Hepatic stellate cell (primary cell): ENCODE results near the gene DMRTB1.

Source experiments
- DNase-seq: peaks from one replicate; pipeline ENCODE4 v3.0.0; 2011; ENCODE audit warnings: low spot score

The DMRTB1 gene

GRCh38 chr1:53435151-53435550 is 24.0 kb upstream of the DMRTB1 start:
- DNase-seq = no peak

- no peak for DNase-seq
Measured at GRCh38 chr1:53438427-53439336, 20.5 kb upstream of the DMRTB1 start.

GRCh38 chr1:53439337-53440207 is 19.6 kb upstream of the DMRTB1 start:
- DNase-seq = no peak

GRCh38 chr1:53440633-53441032 is 18.6 kb upstream of the DMRTB1 start:
- no peak for DNase-seq

GRCh38 chr1:53442299-53442698 is 16.9 kb upstream of the DMRTB1 start:
- DNase-seq = no peak

GRCh38 chr1:53446051-53446450 is 13.1 kb upstream of the DMRTB1 start:
- DNase-seq = no peak

- DNase-seq = no peak
Measured at GRCh38 chr1:53447413-53447812, 11.8 kb upstream of the DMRTB1 start.

- DNase-seq = no peak
Measured at GRCh38 chr1:53448241-53448841, 10.9 kb upstream of the DMRTB1 start.

GRCh38 chr1:53449021-53449420 is 10.2 kb upstream of the DMRTB1 start:
- peak; percentile 60 for DNase-seq

- no peak for DNase-seq
Measured at GRCh38 chr1:53449693-53450092, 9.5 kb upstream of the DMRTB1 start.

GRCh38 chr1:53450225-53450624 is 9.0 kb upstream of the DMRTB1 start:
- no peak for DNase-seq

GRCh38 chr1:53454019-53454418 is 5.2 kb upstream of the DMRTB1 start:
- no peak for DNase-seq

GRCh38 chr1:53455364-53455991 is 3.7 kb upstream of the DMRTB1 start:
- DNase-seq = no peak

- no peak for DNase-seq
Measured at GRCh38 chr1:53458634-53459033, 565 bp upstream of the DMRTB1 start.

GRCh38 chr1:53460211-53460634 is 1.0 kb downstream of the DMRTB1 start:
- DNase-seq = no peak

GRCh38 chr1:53460666-53461322 is 1.6 kb downstream of the DMRTB1 start:
- no peak for DNase-seq

- DNase-seq = no peak
Measured at GRCh38 chr1:53461323-53462044, 2.3 kb downstream of the DMRTB1 start.

GRCh38 chr1:53462193-53462592 is 3.0 kb downstream of the DMRTB1 start:
- no peak for DNase-seq

GRCh38 chr1:53462769-53463501 is 3.7 kb downstream of the DMRTB1 start:
- DNase-seq = no peak
